K562 (cell line): ENCODE measurements around the gene SOX12. TPM values are rescaled to one million over a fixed set of nuclear protein-coding genes. Genes with fewer than 3 reads are reported as not detected.
A peak's percentile ranks its signal among the peaks of the same experiment; 100 is the strongest.

Experiments
- AFF4 ChIP-seq: sonication (generic); formaldehyde crosslinking; IDR thresholded peaks from 2 replicates; pipeline ENCODE4 v1.8.0; 2023; ENCODE audit warnings: mild to moderate bottlenecking, missing genetic modification reagents
- CREB1 ChIP-seq, 2 experiments: sonication (generic) in 1 of 2; formaldehyde crosslinking in 1 of 2; IDR thresholded peaks; 2 replicates each; pipeline versions ENCODE4 v1.6.1 to v1.8.0; 2012 to 2022; ENCODE audit warnings: inconsistent platforms in 1 of 2, mild to moderate bottlenecking in 1 of 2, missing genetic modification reagents in 1 of 2, moderate library complexity in 1 of 2
- CREBBP ChIP-seq: IDR thresholded peaks from one replicate; pipeline ENCODE4 v1.6.1; 2012; ENCODE audit warnings: low read depth, mild to moderate bottlenecking, control low read depth, inconsistent platforms, low read length
- DDX20 ChIP-seq: fragments of 450-650 bp; IDR thresholded peaks from 2 replicates; pipeline ENCODE4 v1.6.1; 2016; ENCODE audit warnings: missing genetic modification characterization, low read depth, mild to moderate bottlenecking, missing compliant biosample characterization, moderate library complexity
- ELF1 ChIP-seq: fragments of 200-800 bp; sonication (Bioruptor generic); IDR thresholded peaks from 2 replicates; pipeline ENCODE4 v1.6.1; 2016; ENCODE audit warnings: missing genetic modification characterization, missing compliant biosample characterization
- GMEB1 ChIP-seq: fragments of 250-450 bp; sonication (Bioruptor Pico); IDR thresholded peaks from 2 replicates; pipeline ENCODE4 v1.4.0; 2020; ENCODE audit warnings: mild to moderate bottlenecking
- KDM2B ChIP-seq: fragments of 250-450 bp; sonication (Bioruptor Pico); IDR thresholded peaks from 2 replicates; pipeline ENCODE4 v1.8.0; 2021; ENCODE audit warnings: mild to moderate bottlenecking, moderate library complexity
- POLR2H ChIP-seq: IDR thresholded peaks from 2 replicates; pipeline ENCODE4 v1.6.1; 2016; ENCODE audit warnings: missing genetic modification characterization, low read depth, mild to moderate bottlenecking, control low read depth, missing compliant biosample characterization, moderate library complexity
- RB1 ChIP-seq: fragments of 450-650 bp; IDR thresholded peaks from 2 replicates; pipeline ENCODE4 v1.6.1; 2017; ENCODE audit warnings: low read depth, mild to moderate bottlenecking
- RNF2 ChIP-seq: sonication (generic); IDR thresholded peaks from 2 replicates; pipeline ENCODE4 v1.6.1; 2016
- SIN3A ChIP-seq, 2 experiments: fragments of 150-350 bp in 1 of 2; IDR thresholded peaks; 2 replicates each; pipeline ENCODE4 v1.6.1; 2011 to 2016; ENCODE audit warnings: borderline replicate concordance in 2 of 2, low read depth in 2 of 2, low read length in 2 of 2, mild to moderate bottlenecking in 2 of 2, moderate library complexity in 2 of 2; ENCODE audit not compliant: control insufficient read depth in 1 of 2
- SIX5 ChIP-seq, 2 experiments: IDR thresholded peaks; 2 replicates each; pipeline ENCODE4 v1.6.1; 2011; ENCODE audit warnings: low read length in 2 of 2, borderline replicate concordance in 1 of 2, low read depth in 1 of 2, mild to moderate bottlenecking in 1 of 2, moderate library complexity in 1 of 2; ENCODE audit not compliant: insufficient read depth in 1 of 2
- ZBTB17 ChIP-seq: fragments of 450-650 bp; formaldehyde crosslinking; IDR thresholded peaks from 2 replicates; pipeline ENCODE4 v1.4.0; 2020; ENCODE audit warnings: mild to moderate bottlenecking
- ZBTB7A ChIP-seq: IDR thresholded peaks from 2 replicates; pipeline ENCODE4 v1.6.1; 2011; ENCODE audit warnings: low read depth, mild to moderate bottlenecking, low read length, moderate library complexity, borderline replicate concordance; ENCODE audit not compliant: control insufficient read depth
- ZKSCAN1 ChIP-seq: fragments of 150-350 bp; IDR thresholded peaks from 2 replicates; pipeline ENCODE4 v1.6.1; 2016; ENCODE audit warnings: low read depth, low read length
- ZNF589 ChIP-seq: fragments of 200-800 bp; sonication (Bioruptor generic); IDR thresholded peaks from 2 replicates; pipeline ENCODE4 v1.6.1; 2016; ENCODE audit warnings: low read depth, missing genetic modification characterization, missing compliant biosample characterization
- ZNF766 ChIP-seq: fragments of 200-800 bp; sonication (Bioruptor generic); conservative IDR thresholded peaks from 2 replicates; pipeline ENCODE4 v1.6.1; 2016; ENCODE audit warnings: missing genetic modification characterization, missing compliant biosample characterization
- polyA plus RNA-seq, 8 experiments: library from polyadenylated mRNA; depleted of rRNA in 4 of 8; stranded (reverse) in 5 of 8; unstranded in 3 of 8; fragments of >200 nt; fragmentation: Nextera tagmentation in 2 of 8; fragmentation: Illumina TruSeq in 1 of 8; extraction: Ambion mirVana in 2 of 8; extraction: Trizol in 1 of 8; gene quantifications; 2 replicates each; pipeline versions ENCODE4 v1.2.1 to v1.2.3, GENCODE V29; 2011 to 2014; ENCODE audit warnings: inconsistent platforms in 1 of 8, missing spikeins in 1 of 8
- total RNA-seq, 7 experiments: library from RNA; depleted of rRNA in 6 of 7; stranded (reverse); fragments of >200 nt in 6 of 7; fragmentation: Illumina TruSeq in 2 of 7; extraction: Trizol in 2 of 7; gene quantifications; 2 replicates each; pipeline versions ENCODE4 v1.2.1 to v1.2.3, GENCODE V29; 2011 to 2021; ENCODE audit warnings: low replicate concordance in 1 of 7
- TF ChIP-seq, protein P1 (sequence below): fragments of 450-650 bp; formaldehyde crosslinking; IDR thresholded peaks from 2 replicates; pipeline ENCODE4 v1.4.0; 2020; ENCODE audit warnings: mild to moderate bottlenecking, mixed read lengths

SOX12 gene
- total and polyA plus RNA-seq, 9 of the 15 experiments (the other 6 are each of a cell fraction or from before 2014, with no cell fraction given), result 0.42 to 26.3 (median 2.6) TPM

DNA sequence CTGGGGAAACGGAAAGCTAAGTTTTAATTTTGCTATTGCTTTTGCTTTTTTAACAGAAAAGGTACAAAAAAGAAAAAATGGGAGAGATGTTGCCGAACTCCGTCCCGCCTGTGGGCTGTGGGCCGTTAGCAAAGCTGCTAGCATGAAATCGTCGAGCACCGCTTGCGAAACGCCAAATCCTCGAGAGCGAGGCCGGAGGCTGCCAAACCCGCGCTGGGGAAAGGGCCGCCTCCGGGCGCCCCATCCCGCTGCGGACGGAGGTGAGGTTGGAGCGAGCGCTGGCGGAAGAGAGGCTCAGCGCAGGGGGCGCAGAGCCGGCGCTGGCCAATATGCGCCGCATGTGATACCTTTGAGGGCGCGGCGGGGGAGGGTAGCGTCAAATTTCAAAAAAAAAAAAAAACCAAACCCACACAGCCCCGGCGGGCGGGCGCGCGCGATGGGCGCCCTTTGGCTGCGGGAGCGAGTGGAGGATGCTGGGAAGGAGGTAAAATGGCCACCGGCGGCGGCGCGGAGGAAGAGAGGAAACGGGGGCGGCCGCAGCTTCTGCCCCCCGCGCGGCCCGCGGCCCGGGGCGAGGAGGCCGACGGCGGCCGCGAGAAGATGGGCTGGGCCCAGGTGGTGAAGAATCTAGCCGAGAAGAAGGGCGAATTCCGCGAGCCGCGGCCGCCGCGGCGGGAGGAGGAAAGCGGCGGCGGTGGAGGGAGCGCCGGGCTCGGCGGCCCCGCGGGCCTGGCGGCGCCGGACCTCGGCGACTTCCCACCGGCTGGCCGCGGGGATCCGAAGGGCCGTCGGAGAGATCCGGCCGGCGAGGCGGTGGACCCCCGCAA, 28.0 kb upstream of the SOX12 start, which contains the start of gene ZCCHC3 (continued):
- TF ChIP-seq AFF4 (CRISPR knock-in tag), result peak; percentile 24; the same call in 1 of the 2 replicates
- TF ChIP-seq RB1, result peak; percentile 56; the same call in 1 of the 2 replicates
- TF ChIP-seq DDX20 (tag), result no peak
- 0 out of 2 replicates have a peak, but pooled peaks have one; percentile 18 for TF ChIP-seq ZNF766 (CRISPR knock-in tag)
- no peak for TF ChIP-seq SIN3A (IDR thresholded peaks at IDR 0.05; ENCODE audit: borderline replicate concordance in 2 of 2, control insufficient read depth in 1 of 2, low read depth in 2 of 2, low read length in 2 of 2)
- TF ChIP-seq RNF2, result peak; percentile 85
- TF ChIP-seq ZNF589 (CRISPR knock-in tag), result 0 out of 2 replicates have a peak, but pooled peaks have one; percentile 25
- peak; percentile 80 for TF ChIP-seq ELF1 (tag)
- TF ChIP-seq CREB1 (IDR thresholded peaks at IDR 0.05), result peak; percentile 78
- TF ChIP-seq CREB1 (CRISPR knock-in tag; IDR thresholded peaks at IDR 0.05), result peak; percentile 78; the same call in 1 of the 2 replicates
- peak; percentile 61 for TF ChIP-seq GMEB1 (CRISPR knock-in tag)
- TF ChIP-seq KDM2B (CRISPR knock-in tag), result no peak
- peak; percentile 67 for TF ChIP-seq POLR2H (tag)
- TF ChIP-seq ZKSCAN1, result peak; percentile 61; the same call in 1 of the 2 replicates
- no peak for TF ChIP-seq CREBBP
- peak; percentile 82 for TF ChIP-seq ZBTB7A
- 0 out of 4 replicates have a peak, but pooled peaks of 1 of the 2 experiments have one; percentile 38 for TF ChIP-seq SIX5 (IDR thresholded peaks at IDR 0.05; ENCODE audit: borderline replicate concordance in 1 of 2, insufficient read depth in 1 of 2, low read depth in 1 of 2, low read length in 2 of 2)
- TF ChIP-seq, protein P1, sequence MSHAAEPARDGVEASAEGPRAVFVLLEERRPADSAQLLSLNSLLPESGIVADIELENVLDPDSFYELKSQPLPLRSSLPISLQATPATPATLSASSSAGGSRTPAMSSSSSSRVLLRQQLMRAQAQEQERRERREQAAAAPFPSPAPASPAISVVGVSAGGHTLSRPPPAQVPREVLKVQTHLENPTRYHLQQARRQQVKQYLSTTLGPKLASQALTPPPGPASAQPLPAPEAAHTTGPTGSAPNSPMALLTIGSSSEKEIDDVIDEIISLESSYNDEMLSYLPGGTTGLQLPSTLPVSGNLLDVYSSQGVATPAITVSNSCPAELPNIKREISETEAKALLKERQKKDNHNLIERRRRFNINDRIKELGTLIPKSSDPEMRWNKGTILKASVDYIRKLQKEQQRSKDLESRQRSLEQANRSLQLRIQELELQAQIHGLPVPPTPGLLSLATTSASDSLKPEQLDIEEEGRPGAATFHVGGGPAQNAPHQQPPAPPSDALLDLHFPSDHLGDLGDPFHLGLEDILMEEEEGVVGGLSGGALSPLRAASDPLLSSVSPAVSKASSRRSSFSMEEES (CRISPR knock-in tag), result no peak
- peak; percentile 35; the same call in 1 of the 2 replicates for TF ChIP-seq ZBTB17 (CRISPR knock-in tag)
